ENCODE data around the gene MAST4.

The MAST4 gene

GRCh38 chr5:67019065-67019845 lies 423.1 kb downstream of the MAST4 start:
- no peak for DNase-seq (ENCODE audit: low spot score)

GRCh38 chr5:67020096-67020615 lies 424.0 kb downstream of the MAST4 start:
- no peak for DNase-seq (ENCODE audit: low spot score)

GRCh38 chr5:67021031-67021430 lies 424.8 kb downstream of the MAST4 start:
- DNase-seq (ENCODE audit: low spot score): no peak

GRCh38 chr5:67021521-67021920 lies 425.3 kb downstream of the MAST4 start:
- DNase-seq (ENCODE audit: low spot score): peak; percentile 62

GRCh38 chr5:67021962-67022361 lies 425.8 kb downstream of the MAST4 start:
- no peak for DNase-seq (ENCODE audit: low spot score)

- no peak for DNase-seq (ENCODE audit: low spot score)
Measured at GRCh38 chr5:67025457-67025856, 429.3 kb downstream of the MAST4 start.

- DNase-seq (ENCODE audit: low spot score): no peak
Measured at GRCh38 chr5:67026278-67026677, 430.1 kb downstream of the MAST4 start.

GRCh38 chr5:67027171-67027570 lies 431.0 kb downstream of the MAST4 start:
- DNase-seq (ENCODE audit: low spot score): no peak

- no peak for DNase-seq (ENCODE audit: low spot score)
Measured at GRCh38 chr5:67028371-67028770, 432.2 kb downstream of the MAST4 start.

- no peak for DNase-seq (ENCODE audit: low spot score)
Measured at GRCh38 chr5:67028941-67029340, 432.7 kb downstream of the MAST4 start.

- no peak for DNase-seq (ENCODE audit: low spot score)
Measured at GRCh38 chr5:67029481-67029880, 433.3 kb downstream of the MAST4 start.

- no peak for DNase-seq (ENCODE audit: low spot score)
Measured at GRCh38 chr5:67030289-67031056, 434.3 kb downstream of the MAST4 start.

- DNase-seq (ENCODE audit: low spot score): no peak
Measured at GRCh38 chr5:67031057-67031443, 434.9 kb downstream of the MAST4 start.

GRCh38 chr5:67031692-67032091 lies 435.5 kb downstream of the MAST4 start:
- DNase-seq (ENCODE audit: low spot score): peak; percentile 50

GRCh38 chr5:67032921-67033664 lies 436.9 kb downstream of the MAST4 start:
- no peak for DNase-seq (ENCODE audit: low spot score)

- DNase-seq (ENCODE audit: low spot score): no peak
Measured at GRCh38 chr5:67033880-67034651, 437.9 kb downstream of the MAST4 start.

- DNase-seq (ENCODE audit: low spot score): no peak
Measured at GRCh38 chr5:67035098-67035740, 439.0 kb downstream of the MAST4 start.

- no peak for DNase-seq (ENCODE audit: low spot score)
Measured at GRCh38 chr5:67037171-67037570, 441.0 kb downstream of the MAST4 start.

GRCh38 chr5:67038817-67039603 lies 442.8 kb downstream of the MAST4 start:
- no peak for DNase-seq (ENCODE audit: low spot score)
